Middle frontal gyrus (tissue), 1 donor: ENCODE results near the gene SLC25A21.
"Not testable (repeated sequence)": the region's sequence is repeated elsewhere in the genome, so short reads cannot be mapped to it uniquely, and the experiment has no call there.

Experiments
- DNase-seq: peaks from one replicate; pipeline ENCODE4 v3.0.0-alpha.2; 2015; ENCODE audit warnings: low spot score; ENCODE audit errors: extremely low spot score

Gene SLC25A21

GRCh38 chr14:37090026-37090425, 82.4 kb downstream of the SLC25A21 start:
- DNase-seq, result no peak

- DNase-seq, result no peak
Measured at GRCh38 chr14:37089410-37089809, 83.0 kb downstream of the SLC25A21 start.

GRCh38 chr14:37088356-37089215, 83.8 kb downstream of the SLC25A21 start:
- no peak for DNase-seq

- DNase-seq, result no peak
Measured at GRCh38 chr14:37087520-37087919, 84.9 kb downstream of the SLC25A21 start.

- DNase-seq, result no peak
Measured at GRCh38 chr14:37083599-37083998, 88.8 kb downstream of the SLC25A21 start.

GRCh38 chr14:37082449-37082848, 90.0 kb downstream of the SLC25A21 start:
- DNase-seq, result no peak

- DNase-seq, result no peak
Measured at GRCh38 chr14:37081856-37082255, 90.5 kb downstream of the SLC25A21 start.

- DNase-seq, result no peak
Measured at GRCh38 chr14:37081218-37081617, 91.2 kb downstream of the SLC25A21 start.

- DNase-seq, result no peak
Measured at GRCh38 chr14:37078131-37078530, 94.3 kb downstream of the SLC25A21 start.

GRCh38 chr14:37074320-37074719, 98.1 kb downstream of the SLC25A21 start:
- DNase-seq, result not testable (repeated sequence)

- DNase-seq, result no peak
Measured at GRCh38 chr14:37063467-37064240, 108.8 kb downstream of the SLC25A21 start.

GRCh38 chr14:37062191-37062803, 110.1 kb downstream of the SLC25A21 start:
- DNase-seq, result no peak

GRCh38 chr14:37061697-37062096, 110.7 kb downstream of the SLC25A21 start:
- no peak for DNase-seq

- no peak for DNase-seq
Measured at GRCh38 chr14:37060496-37061260, 111.7 kb downstream of the SLC25A21 start.

GRCh38 chr14:37057776-37058175, 114.6 kb downstream of the SLC25A21 start:
- no peak for DNase-seq

GRCh38 chr14:37056473-37056872, 115.9 kb downstream of the SLC25A21 start:
- no peak for DNase-seq

- no peak for DNase-seq
Measured at GRCh38 chr14:37054869-37055268, 117.5 kb downstream of the SLC25A21 start.

- no peak for DNase-seq
Measured at GRCh38 chr14:37054144-37054543, 118.3 kb downstream of the SLC25A21 start.

- no peak for DNase-seq
Measured at GRCh38 chr14:37051680-37052079, 120.7 kb downstream of the SLC25A21 start.

GRCh38 chr14:37051153-37051552, 121.3 kb downstream of the SLC25A21 start:
- DNase-seq, result no peak

- DNase-seq, result no peak
Measured at GRCh38 chr14:37048666-37049071, 123.7 kb downstream of the SLC25A21 start.
